SKM-1 treated with dmso at 0.1 percent for 144 hours (cell line): Measurements from ENCODE around the gene FCHSD2.
"Not testable (repeated sequence)": the region's sequence is repeated elsewhere in the genome, so short reads cannot be mapped to it uniquely, and the experiment has no call there.

Source experiments
- DNase-seq: peaks from one replicate; lab custom pipeline; 2025; ENCODE audit not compliant: unreplicated experiment; lab: John Stamatoyannopoulos, UW

The FCHSD2 gene

GRCh38 chr11:73017024-73017751 is 124.9 kb downstream of the FCHSD2 start:
- no peak for DNase-seq

GRCh38 chr11:73013021-73013420 is 129.1 kb downstream of the FCHSD2 start:
- DNase-seq, result no peak

DNA sequence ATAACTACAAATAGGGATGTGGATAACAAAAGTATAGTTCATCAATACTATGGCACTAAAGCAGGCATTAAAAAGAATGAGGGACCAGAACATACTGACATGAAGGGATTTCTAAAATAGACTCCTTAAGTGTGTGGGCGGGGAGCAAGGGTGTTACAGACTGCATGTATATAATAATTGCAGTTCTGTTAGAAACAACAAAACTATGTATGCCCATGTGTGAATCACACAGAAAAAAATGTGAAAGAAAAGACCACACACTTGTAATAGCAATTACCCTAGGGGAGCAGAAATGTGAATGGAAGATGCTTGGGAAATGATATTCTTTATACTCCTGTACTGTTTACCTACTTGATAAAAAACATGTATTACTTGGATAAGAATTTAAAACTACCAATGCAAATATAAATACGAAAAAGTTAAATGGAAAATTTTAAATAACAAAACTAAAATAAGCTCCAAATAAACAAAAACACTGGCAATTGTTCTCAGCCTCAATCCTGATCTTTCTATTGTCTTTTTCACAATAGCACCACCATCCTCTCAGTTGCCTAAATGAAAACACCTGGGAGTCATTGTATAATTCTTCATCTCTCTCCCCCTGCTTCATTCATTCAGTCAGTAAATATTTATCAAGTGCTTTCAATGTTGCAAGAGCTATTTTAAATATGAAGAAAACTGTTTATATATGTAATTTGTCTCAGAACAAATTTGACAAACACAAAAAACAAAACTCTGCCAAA is 129.8 kb downstream of the FCHSD2 start:
- no peak for DNase-seq

DNA sequence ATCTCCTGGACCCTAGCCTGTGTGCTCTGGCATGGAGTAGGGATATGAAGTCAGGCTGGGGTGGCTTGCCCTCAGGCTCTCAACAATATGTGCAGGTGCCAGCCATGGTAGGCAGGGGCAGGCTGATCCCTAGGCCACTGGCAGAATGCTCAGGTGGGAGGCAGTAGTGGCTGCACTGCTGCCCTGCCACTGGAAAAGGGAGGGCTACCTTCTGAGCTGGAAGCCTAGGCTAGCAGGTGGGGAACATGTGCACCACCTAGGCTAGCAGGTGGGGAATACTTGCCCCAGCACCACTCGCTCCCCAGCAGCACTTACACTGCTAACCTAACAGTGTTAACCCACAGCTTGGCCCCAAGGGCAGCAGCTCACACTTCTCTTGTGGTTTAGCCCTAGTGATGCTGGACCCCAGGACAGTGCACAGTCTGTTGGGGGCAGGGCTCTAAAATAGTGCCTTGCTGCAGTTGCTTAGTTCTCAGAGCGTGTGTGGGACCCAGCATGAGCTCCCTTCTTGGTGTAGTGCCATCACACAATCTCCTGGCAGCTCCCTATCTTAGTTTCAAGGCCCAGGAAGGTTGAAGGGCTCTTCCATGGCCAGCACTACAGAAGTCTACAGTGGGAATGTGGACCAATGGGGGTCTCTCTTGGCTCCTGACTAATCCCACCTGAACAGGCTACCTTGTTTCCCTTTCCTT is 130.8 kb downstream of the FCHSD2 start:
- DNase-seq, result no peak

GRCh38 chr11:73009972-73010371 is 132.1 kb downstream of the FCHSD2 start:
- no peak for DNase-seq

DNA sequence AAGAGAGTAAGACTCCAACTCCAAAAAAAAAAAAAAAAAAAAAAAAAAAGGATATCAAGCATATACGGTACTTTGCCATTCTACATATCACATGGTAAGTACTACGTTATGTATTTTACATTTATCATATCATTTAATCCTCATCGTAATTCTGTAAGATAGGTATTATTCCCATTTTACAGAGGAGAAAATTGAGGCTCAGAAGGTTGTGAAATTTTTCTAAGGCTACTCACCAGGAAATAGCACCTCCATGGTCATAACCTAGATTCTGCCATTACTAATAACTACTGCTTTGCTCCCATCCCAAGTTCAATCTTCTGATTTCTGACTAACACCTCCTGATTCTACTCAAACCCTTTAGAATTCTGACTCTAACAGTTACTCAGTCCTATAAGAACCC is 138.0 kb downstream of the FCHSD2 start:
- DNase-seq, result no peak

DNA sequence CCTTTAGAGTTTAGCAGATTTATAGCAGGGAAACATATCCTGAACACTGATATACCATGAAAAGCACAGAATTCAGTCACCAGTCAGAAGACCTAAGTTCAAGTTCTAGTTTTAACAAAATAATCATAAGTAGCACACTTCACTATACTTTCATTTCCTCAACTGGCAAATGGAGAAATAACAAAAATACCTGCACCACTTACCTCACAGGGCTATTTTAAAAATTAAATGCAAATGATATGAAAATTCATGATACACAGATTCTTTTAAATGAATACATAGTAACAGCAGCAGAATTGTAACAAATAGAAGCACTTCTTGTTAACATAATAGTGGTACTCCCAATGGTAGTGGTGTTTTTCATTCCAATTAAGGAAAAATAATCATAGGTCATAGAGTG is 139.0 kb downstream of the FCHSD2 start:
- no peak for DNase-seq

DNA sequence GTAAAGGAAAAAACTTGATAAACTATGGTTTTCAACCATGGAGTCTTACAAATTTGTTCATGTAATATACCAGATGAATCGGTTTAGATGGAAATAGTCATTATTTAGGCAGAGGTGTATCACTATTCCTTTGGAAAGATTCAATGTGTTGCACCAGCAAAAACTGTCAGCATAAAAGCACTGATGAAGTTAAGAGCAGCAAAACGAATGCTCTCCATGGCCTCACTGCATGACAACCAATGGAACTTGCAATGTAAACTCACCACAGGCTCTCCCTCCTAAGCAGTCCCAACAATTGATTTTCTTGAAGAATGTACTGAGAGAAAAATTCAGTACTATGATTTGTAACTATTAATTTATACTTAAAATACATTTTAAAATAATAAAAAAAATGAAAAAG is 139.9 kb downstream of the FCHSD2 start:
- no peak for DNase-seq

DNA sequence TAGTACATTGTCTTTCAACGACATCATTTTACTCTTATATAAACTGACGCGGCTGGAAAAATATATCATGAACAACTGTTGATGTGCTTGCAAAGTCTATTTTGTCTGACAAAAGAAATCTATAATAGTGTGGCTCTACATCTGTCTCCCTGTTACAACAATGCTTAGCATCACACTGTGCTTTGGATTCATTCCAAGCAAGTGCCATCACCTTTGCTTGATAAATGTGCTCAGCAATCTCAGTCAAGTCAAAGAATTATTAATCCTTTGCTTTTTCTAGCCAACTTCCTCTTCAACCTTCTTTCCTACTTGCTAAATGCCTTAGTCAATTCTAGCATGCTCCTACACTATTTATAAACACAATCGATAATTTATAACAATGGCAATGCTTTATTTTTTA is 140.5 kb downstream of the FCHSD2 start:
- no peak for DNase-seq

GRCh38 chr11:72998676-72999075 is 143.4 kb downstream of the FCHSD2 start:
- DNase-seq, result no peak

DNA sequence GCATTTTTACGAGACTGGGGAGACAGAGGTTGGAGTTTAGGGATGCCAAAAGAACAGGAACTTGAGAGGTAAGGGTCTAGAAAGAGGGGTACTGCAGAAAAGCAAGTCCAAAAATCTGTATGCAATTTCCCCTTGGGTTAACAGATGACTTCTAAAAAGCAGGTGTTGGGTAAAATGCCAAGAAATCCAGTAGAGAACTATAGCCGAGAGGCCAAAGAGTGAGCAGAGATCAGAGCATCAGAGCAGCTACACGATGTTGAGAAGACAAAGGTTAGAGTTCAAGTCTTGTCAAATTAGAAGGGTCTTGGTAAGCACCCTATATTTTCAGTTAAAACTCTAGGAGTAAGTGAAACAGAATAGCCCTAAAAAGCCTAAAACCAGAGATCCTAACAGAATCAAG is 145.2 kb downstream of the FCHSD2 start:
- DNase-seq, result no peak

DNA sequence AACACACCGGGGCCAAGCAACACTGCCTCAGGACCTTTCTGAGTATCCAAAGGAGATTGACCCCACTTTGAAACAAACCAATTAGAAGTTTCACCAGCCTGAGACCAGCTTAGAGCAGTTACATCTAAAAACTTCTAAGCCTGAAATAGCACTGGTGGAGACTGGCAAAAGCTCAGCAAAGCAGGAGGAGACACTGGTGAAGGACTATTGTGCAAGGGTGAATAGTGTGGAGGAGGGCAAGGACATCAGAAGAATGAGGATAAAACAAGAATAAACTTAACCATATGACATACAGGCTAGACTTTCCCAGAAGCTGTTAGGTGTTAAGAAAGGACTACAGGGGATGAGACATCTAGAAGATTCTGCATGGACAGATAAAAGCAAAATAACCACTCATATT is 152.4 kb downstream of the FCHSD2 start:
- no peak for DNase-seq

GRCh38 chr11:72988821-72989220 is 153.3 kb downstream of the FCHSD2 start:
- no peak for DNase-seq

DNA sequence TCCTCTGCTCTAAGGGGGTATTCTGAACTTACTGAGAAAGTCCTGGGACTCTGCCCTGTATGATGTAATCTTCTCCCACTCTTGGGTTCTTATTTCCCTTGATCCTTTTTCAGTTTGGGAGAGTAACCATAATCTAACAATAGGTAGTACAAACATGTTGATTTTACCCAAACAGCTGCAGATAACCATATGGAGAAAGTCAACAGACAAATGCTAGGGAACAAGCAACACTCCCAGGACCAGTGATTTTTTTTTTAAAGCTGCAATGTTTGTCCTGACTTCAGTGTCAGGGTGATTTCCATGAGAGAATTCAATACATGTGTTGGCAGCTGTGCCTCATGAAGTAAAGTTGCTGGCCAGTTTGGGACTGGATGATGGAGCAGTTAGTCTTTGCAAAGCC is 156.5 kb downstream of the FCHSD2 start:
- no peak for DNase-seq

DNA sequence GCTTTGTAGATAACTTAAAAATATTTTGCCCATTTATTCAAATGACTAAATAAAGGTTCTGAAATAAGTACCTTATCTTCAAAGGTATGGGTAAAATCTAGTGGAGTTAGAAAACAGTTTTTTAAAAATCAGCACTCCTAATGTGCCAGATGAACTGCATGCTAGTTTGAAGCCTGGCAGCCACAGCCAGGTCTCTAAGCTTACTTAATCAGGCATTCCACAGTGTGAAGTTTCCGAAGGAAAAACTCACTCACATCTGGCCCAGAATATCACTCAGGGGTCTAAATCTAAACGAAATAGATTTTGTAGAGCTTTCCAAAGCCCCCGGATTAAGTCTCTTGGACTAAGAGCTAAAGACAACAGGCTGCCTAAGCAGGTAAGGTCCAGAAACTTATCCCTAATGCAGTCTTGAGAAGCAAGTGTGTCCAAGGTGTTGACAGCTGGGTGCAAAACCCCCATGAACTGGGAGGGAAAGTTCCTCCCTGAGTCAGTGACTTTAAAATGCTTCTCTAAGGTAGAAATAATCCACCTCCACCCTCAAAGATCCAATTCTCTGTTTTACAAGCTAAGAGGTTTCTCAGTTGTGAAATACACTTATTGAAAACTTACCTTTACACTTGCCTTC is 157.6 kb downstream of the FCHSD2 start:
- DNase-seq, result no peak

GRCh38 chr11:72983560-72983959 is 158.6 kb downstream of the FCHSD2 start:
- no peak for DNase-seq

GRCh38 chr11:72981971-72982685 is 160.0 kb downstream of the FCHSD2 start:
- no peak for DNase-seq

DNA sequence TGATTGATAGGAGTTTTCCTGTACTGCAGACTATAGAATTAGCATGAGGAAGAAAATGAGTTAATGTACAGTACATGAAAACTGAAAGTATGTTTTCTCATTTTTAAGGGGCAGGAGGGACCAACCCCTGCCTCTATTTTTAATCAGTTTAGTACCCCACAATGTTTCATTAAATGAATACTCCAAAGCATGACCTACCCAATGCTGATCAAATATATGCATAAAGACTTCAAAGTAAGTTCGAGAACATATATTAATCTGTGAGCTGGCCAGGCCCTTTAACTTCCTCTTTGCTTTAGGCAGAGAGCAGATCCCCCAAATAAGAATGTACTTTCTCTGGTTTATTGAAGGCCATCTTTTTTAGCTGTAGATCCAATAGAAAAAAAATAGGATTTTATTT is 161.0 kb downstream of the FCHSD2 start:
- no peak for DNase-seq

GRCh38 chr11:72977782-72978181 is 164.3 kb downstream of the FCHSD2 start:
- not testable (repeated sequence) for DNase-seq

DNA sequence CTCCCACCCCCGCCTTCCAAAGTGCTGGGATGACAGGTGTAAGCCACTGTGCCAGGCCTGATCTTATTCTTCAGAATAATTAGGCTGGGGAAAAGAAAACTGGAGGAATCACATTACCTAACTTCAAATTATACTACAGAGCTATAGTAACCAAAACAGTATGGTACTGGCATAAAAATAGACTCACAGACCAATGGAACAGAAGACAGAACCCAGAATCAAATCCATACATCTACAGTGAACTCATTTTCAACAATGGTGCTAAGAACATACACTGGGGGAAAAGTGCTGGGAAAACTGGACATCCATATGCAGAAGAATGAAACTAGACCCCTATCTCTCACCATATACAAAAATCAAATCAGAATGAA is 165.6 kb downstream of the FCHSD2 start:
- not testable (repeated sequence) for DNase-seq
